HEK293 (cell line): ENCODE data around the gene CUEDC1.

Experiments used
- CTCF ChIP-seq: fragments of 450-650 bp; formaldehyde crosslinking; IDR thresholded peaks from 2 replicates; pipeline ENCODE4 v1.5.1; 2016; ENCODE audit warnings: missing biosample characterization, missing genetic modification characterization
- PRDM2 ChIP-seq: fragments of 450-650 bp; formaldehyde crosslinking; IDR thresholded peaks from 2 replicates; pipeline ENCODE4 v1.5.1; 2016; ENCODE audit warnings: missing biosample characterization, missing genetic modification characterization, borderline replicate concordance
- ZNF138 ChIP-seq: fragments of 450-650 bp; formaldehyde crosslinking; IDR thresholded peaks from 2 replicates; pipeline ENCODE4 v1.5.1; 2016; ENCODE audit warnings: missing biosample characterization, missing genetic modification characterization, borderline replicate concordance
- ZNF146 ChIP-seq: fragments of 450-650 bp; formaldehyde crosslinking; IDR thresholded peaks from 2 replicates; pipeline ENCODE4 v1.5.1; 2016; ENCODE audit warnings: missing biosample characterization, missing genetic modification characterization
- ZNF747 ChIP-seq: fragments of 450-650 bp; formaldehyde crosslinking; IDR thresholded peaks from 2 replicates; pipeline ENCODE4 v1.5.1; 2016; ENCODE audit warnings: missing biosample characterization, missing genetic modification characterization

GRCh38 chr17:57894848-57895247, 60.4 kb downstream of the CUEDC1 start:
- TF ChIP-seq PRDM2 (tag by site-specific recombination) (no peak), ZNF747 (no peak), CTCF (no peak), ZNF146 (tag by site-specific recombination) (no peak), ZNF138 (tag by site-specific recombination) (no peak)
